ENCODE results near the gene TMEM108.

Gene TMEM108

DNA sequence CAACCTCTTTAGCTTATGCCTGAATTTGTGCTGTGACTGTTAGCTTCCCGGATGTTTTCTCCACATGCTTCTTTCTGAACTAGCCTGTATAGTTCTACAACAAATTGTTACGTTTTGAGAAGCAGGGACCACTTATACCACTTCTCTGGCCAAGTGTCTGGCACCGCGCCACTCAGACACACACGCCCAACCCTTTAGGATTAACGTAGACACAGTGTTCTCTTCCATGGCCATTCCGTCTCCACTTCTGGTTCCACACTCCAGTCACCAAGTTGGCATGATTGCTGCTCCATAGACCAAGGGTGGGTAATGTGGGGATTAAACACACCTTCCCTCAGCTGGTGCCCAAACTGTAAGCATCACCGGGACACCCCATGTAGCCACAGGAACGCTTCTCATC lies 755 bp upstream of the TMEM108 start:
- Histone ChIP-seq H3K36me3 (ENCODE audit: control insufficient read depth, insufficient read depth, low read length) (no peaks in the 10 kb centered on the region), H3K27me3 (replicated peaks; ENCODE audit: control insufficient read depth, insufficient read depth, low read length) (peaks cover 2% of the 10 kb centered on the region), H3K4me3 (replicated peaks; ENCODE audit: low read depth, low read length) (no peak overlapping the region)
- no peak for DNase-seq (ENCODE audit: extremely low read depth, insufficient read length)
- TF ChIP-seq, protein P1, sequence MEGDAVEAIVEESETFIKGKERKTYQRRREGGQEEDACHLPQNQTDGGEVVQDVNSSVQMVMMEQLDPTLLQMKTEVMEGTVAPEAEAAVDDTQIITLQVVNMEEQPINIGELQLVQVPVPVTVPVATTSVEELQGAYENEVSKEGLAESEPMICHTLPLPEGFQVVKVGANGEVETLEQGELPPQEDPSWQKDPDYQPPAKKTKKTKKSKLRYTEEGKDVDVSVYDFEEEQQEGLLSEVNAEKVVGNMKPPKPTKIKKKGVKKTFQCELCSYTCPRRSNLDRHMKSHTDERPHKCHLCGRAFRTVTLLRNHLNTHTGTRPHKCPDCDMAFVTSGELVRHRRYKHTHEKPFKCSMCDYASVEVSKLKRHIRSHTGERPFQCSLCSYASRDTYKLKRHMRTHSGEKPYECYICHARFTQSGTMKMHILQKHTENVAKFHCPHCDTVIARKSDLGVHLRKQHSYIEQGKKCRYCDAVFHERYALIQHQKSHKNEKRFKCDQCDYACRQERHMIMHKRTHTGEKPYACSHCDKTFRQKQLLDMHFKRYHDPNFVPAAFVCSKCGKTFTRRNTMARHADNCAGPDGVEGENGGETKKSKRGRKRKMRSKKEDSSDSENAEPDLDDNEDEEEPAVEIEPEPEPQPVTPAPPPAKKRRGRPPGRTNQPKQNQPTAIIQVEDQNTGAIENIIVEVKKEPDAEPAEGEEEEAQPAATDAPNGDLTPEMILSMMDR (IDR thresholded peaks at IDR 0.05; ENCODE audit: insufficient read depth, low read length, poor library complexity, severe bottlenecking) = no peak

DNA sequence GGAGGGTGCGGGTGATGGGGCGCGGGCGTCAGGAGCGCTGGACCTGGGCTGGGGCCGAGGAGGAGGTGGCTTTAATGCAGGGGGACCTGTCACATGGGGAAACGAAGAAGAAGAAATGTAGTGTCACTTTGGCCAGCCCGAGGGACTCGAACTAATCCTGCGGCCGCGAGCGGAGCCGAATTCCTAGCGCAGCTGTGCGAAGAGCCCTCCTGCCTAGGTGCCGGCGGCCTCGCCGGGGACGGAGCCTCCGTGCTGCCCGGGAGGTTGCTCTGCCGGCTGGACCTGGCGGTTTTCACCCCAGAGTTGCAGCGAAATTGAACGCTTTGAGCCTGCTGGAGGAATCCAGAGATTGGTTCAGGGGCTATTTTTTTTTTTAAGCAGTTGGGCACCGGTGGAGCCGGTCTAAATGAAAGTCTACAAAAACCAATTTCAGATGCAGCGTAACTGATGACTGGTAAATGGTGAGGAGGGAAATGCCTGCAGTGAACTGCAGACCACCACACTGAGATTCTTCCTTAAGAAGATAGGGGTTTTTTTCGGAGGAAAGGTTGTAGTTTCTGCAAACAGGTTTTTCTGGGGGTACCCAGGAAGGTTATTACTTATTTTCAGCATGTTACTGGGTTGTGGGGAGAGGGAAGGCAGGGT lies 662 bp downstream of the TMEM108 start:
- TF ChIP-seq, protein P1 (IDR thresholded peaks at IDR 0.05; ENCODE audit: insufficient read depth, low read length, poor library complexity, severe bottlenecking) = no peak
- Histone ChIP-seq H3K27me3 (replicated peaks; ENCODE audit: control insufficient read depth, insufficient read depth, low read length) (peaks cover 2% of the 10 kb centered on the region), H3K36me3 (ENCODE audit: control insufficient read depth, insufficient read depth, low read length) (no peaks in the 10 kb centered on the region), H3K4me3 (replicated peaks; ENCODE audit: low read depth, low read length) (no peak overlapping the region)
- peak; percentile 7 for DNase-seq (ENCODE audit: extremely low read depth, insufficient read length)

DNA sequence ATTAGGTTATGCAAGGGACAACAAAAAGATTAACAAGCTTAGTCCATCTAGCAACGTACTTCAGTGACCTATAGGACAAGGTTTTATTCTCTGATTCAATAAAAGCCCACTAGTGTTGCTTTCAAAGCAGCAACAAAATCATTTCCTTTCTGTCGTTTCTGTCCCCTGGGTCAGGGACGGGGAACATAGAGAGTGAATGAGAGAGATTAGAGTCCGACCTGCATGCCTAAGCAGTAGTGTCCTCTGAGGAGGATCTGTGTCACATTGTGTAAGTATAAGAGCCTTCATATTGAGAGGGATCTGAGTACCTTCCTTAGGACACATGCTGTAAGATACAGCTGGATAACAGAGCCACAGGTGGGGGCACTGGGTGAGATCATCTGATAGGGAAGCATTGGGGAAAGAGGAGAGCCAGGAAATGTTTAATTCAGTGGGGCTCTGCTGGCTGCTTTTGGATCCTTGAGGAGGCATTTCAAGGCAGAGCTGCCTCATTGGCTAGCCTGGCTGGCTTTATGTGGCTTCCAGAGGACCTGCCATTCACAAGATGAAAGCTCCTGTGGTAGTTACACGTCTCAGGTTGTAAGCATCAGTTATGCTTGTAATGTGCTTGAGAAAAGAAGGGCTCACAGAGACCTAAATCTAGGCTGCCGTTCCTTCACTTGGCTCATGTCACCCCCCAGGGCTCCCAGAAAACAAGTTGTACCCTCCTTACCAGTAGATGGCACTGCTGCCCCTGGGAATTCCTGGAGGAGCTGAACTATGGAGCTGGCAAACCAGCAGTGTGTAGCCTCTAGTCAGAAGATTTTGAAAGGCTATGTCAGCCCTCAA lies 2.7 kb downstream of the TMEM108 start:
- Histone ChIP-seq H3K4me3 (replicated peaks; ENCODE audit: low read depth, low read length) (no peak overlapping the region), H3K36me3 (ENCODE audit: control insufficient read depth, insufficient read depth, low read length) (no peaks in the 10 kb centered on the region), H3K27me3 (replicated peaks; ENCODE audit: control insufficient read depth, insufficient read depth, low read length) (peaks cover 2% of the 10 kb centered on the region)
- peak; percentile 8 for DNase-seq (ENCODE audit: extremely low read depth, insufficient read length)
- TF ChIP-seq, protein P1 (IDR thresholded peaks at IDR 0.05; ENCODE audit: insufficient read depth, low read length, poor library complexity, severe bottlenecking) = peak; percentile 69

DNA sequence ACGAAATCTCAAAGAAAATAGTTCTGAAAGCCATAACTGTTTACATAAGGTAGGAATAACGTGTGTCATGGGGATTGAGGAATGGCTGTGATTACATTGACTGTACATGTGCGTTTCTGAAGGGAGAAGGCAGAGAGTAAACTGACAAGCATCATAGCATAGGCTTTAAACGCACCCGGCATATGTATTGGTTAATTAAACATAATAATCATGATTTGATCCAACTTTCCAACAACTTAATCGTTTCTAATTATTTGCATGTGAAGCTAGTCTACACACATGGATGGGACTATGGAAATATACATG lies 3.3 kb downstream of the TMEM108 start:
- TF ChIP-seq, protein P1 (IDR thresholded peaks at IDR 0.05; ENCODE audit: insufficient read depth, low read length, poor library complexity, severe bottlenecking) = no peak
- H3K27me3 ChIP-seq (replicated peaks; ENCODE audit: control insufficient read depth, insufficient read depth, low read length) = peaks cover 2% of the 10 kb centered on the region
- no peak overlapping the region for H3K4me3 ChIP-seq (replicated peaks; ENCODE audit: low read depth, low read length)
- H3K36me3 ChIP-seq (ENCODE audit: control insufficient read depth, insufficient read depth, low read length) = no peaks in the 10 kb centered on the region
- DNase-seq (ENCODE audit: extremely low read depth, insufficient read length) = no peak

DNA sequence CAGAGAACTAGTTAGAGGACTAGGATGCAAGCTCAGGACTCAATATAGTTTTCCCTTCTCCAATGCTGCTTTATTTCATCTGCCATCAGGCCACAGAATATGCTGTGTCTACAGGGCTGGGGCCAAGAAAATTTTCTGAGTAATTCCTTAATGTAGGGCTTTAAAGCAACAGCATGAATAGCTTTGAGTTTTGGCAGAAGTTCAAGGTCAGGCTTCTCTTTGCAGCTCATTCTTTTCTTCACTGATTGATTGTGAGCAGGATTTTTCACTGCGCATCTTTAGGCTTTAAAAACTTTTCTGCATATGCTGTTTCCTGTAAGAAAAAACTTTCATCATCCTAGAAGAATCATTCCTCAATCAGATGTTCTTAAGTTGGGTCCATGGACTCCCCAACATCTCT lies 4.6 kb downstream of the TMEM108 start:
- TF ChIP-seq, protein P1 (IDR thresholded peaks at IDR 0.05; ENCODE audit: insufficient read depth, low read length, poor library complexity, severe bottlenecking) = no peak
- no peak for DNase-seq (ENCODE audit: extremely low read depth, insufficient read length)
- H3K4me3 ChIP-seq (replicated peaks; ENCODE audit: low read depth, low read length) = no peak overlapping the region
- H3K36me3 ChIP-seq (ENCODE audit: control insufficient read depth, insufficient read depth, low read length) = no peaks in the 10 kb centered on the region
- peaks cover 2% of the 10 kb centered on the region for H3K27me3 ChIP-seq (replicated peaks; ENCODE audit: control insufficient read depth, insufficient read depth, low read length)

All from GM06990 (cell line).